ENCODE results near the gene KCNMA1.

Gene KCNMA1

GRCh38 chr10:76970711-76971519 is 666.7 kb downstream of the KCNMA1 start:
- H3K9me3 ChIP-seq (ENCODE audit: control insufficient read depth, insufficient read depth, low read length) = no peaks in the 10 kb centered on the region
- 0 out of 2 replicates have a peak, but pooled peaks cover 2% of the 10 kb centered on the region for H3K4me1 ChIP-seq (ENCODE audit: insufficient read depth, low read length)
- H3K9ac ChIP-seq (ENCODE audit: low read depth, low read length) = no peak overlapping the region
- no peaks in the 10 kb centered on the region for H3K36me3 ChIP-seq (ENCODE audit: insufficient read depth, low read length)

- H3K36me3 ChIP-seq (ENCODE audit: insufficient read depth, low read length) = no peaks in the 10 kb centered on the region
- no peaks in the 10 kb centered on the region for H3K9me3 ChIP-seq (ENCODE audit: control insufficient read depth, insufficient read depth, low read length)
- no peak overlapping the region for H3K9ac ChIP-seq (ENCODE audit: low read depth, low read length)
- 0 out of 2 replicates have a peak, but pooled peaks cover 2% of the 10 kb centered on the region for H3K4me1 ChIP-seq (ENCODE audit: insufficient read depth, low read length)
These were observed 668.2 kb downstream of the KCNMA1 start for GRCh38 chr10:76969366-76969948.

GRCh38 chr10:76968483-76968882 is 669.1 kb downstream of the KCNMA1 start:
- H3K36me3 ChIP-seq (ENCODE audit: insufficient read depth, low read length) = no peaks in the 10 kb centered on the region
- H3K4me1 ChIP-seq (ENCODE audit: insufficient read depth, low read length) = 0 out of 2 replicates have a peak, but pooled peaks cover 2% of the 10 kb centered on the region
- no peaks in the 10 kb centered on the region for H3K9me3 ChIP-seq (ENCODE audit: control insufficient read depth, insufficient read depth, low read length)
- H3K9ac ChIP-seq (ENCODE audit: low read depth, low read length) = no peak overlapping the region

GRCh38 chr10:76962851-76963250 is 674.8 kb downstream of the KCNMA1 start:
- Histone ChIP-seq H3K9ac (ENCODE audit: low read depth, low read length) (no peak overlapping the region), H3K36me3 (ENCODE audit: insufficient read depth, low read length) (no peaks in the 10 kb centered on the region), H3K9me3 (ENCODE audit: control insufficient read depth, insufficient read depth, low read length) (no peaks in the 10 kb centered on the region; the same call in 1 of the 2 replicates), H3K4me1 (ENCODE audit: insufficient read depth, low read length) (no peaks in the 10 kb centered on the region)

GRCh38 chr10:76961841-76962240 is 675.8 kb downstream of the KCNMA1 start:
- Histone ChIP-seq H3K9me3 (ENCODE audit: control insufficient read depth, insufficient read depth, low read length) (no peaks in the 10 kb centered on the region; the same call in 1 of the 2 replicates), H3K4me1 (ENCODE audit: insufficient read depth, low read length) (no peaks in the 10 kb centered on the region), H3K36me3 (ENCODE audit: insufficient read depth, low read length) (no peaks in the 10 kb centered on the region), H3K9ac (ENCODE audit: low read depth, low read length) (no peak overlapping the region)

- Histone ChIP-seq H3K9ac (ENCODE audit: low read depth, low read length) (no peak overlapping the region), H3K36me3 (ENCODE audit: insufficient read depth, low read length) (no peaks in the 10 kb centered on the region)
These were observed 678.5 kb downstream of the KCNMA1 start for GRCh38 chr10:76959111-76959510.

GRCh38 chr10:76954838-76955237 is 682.8 kb downstream of the KCNMA1 start:
- H3K9me3 ChIP-seq (ENCODE audit: control insufficient read depth, insufficient read depth, low read length) = no peaks in the 10 kb centered on the region
- no peak overlapping the region for H3K9ac ChIP-seq (ENCODE audit: low read depth, low read length)
- H3K36me3 ChIP-seq (ENCODE audit: insufficient read depth, low read length) = no peaks in the 10 kb centered on the region
- H3K4me1 ChIP-seq (ENCODE audit: insufficient read depth, low read length) = no peaks in the 10 kb centered on the region

More at GRCh38 chr10:76959111-76959510, 678.5 kb downstream of the KCNMA1 start:
- Histone ChIP-seq H3K9me3 (ENCODE audit: control insufficient read depth, insufficient read depth, low read length) (no peaks in the 10 kb centered on the region; the same call in 1 of the 2 replicates), H3K4me1 (ENCODE audit: insufficient read depth, low read length) (no peaks in the 10 kb centered on the region)

GRCh38 chr10:76950354-76950753 is 687.3 kb downstream of the KCNMA1 start:
- Histone ChIP-seq H3K36me3 (ENCODE audit: insufficient read depth, low read length) (no peaks in the 10 kb centered on the region), H3K9me3 (ENCODE audit: control insufficient read depth, insufficient read depth, low read length) (no peaks in the 10 kb centered on the region), H3K9ac (ENCODE audit: low read depth, low read length) (no peak overlapping the region), H3K4me1 (ENCODE audit: insufficient read depth, low read length) (no peaks in the 10 kb centered on the region)

GRCh38 chr10:76946270-76946669 is 691.3 kb downstream of the KCNMA1 start:
- Histone ChIP-seq H3K9me3 (ENCODE audit: control insufficient read depth, insufficient read depth, low read length) (no peaks in the 10 kb centered on the region), H3K4me1 (ENCODE audit: insufficient read depth, low read length) (no peaks in the 10 kb centered on the region), H3K36me3 (ENCODE audit: insufficient read depth, low read length) (no peaks in the 10 kb centered on the region), H3K9ac (ENCODE audit: low read depth, low read length) (no peak overlapping the region)

- H3K9ac ChIP-seq (ENCODE audit: low read depth, low read length) = no peak overlapping the region
- H3K4me1 ChIP-seq (ENCODE audit: insufficient read depth, low read length) = no peaks in the 10 kb centered on the region
- no peaks in the 10 kb centered on the region for H3K9me3 ChIP-seq (ENCODE audit: control insufficient read depth, insufficient read depth, low read length)
- H3K36me3 ChIP-seq (ENCODE audit: insufficient read depth, low read length) = no peaks in the 10 kb centered on the region
These were observed 692.4 kb downstream of the KCNMA1 start for GRCh38 chr10:76945166-76945565.

GRCh38 chr10:76944640-76945039 is 693.0 kb downstream of the KCNMA1 start:
- Histone ChIP-seq H3K4me1 (ENCODE audit: insufficient read depth, low read length) (no peaks in the 10 kb centered on the region), H3K9ac (ENCODE audit: low read depth, low read length) (no peak overlapping the region), H3K9me3 (ENCODE audit: control insufficient read depth, insufficient read depth, low read length) (no peaks in the 10 kb centered on the region), H3K36me3 (ENCODE audit: insufficient read depth, low read length) (no peaks in the 10 kb centered on the region)

- H3K36me3 ChIP-seq (ENCODE audit: insufficient read depth, low read length) = no peaks in the 10 kb centered on the region
- H3K4me1 ChIP-seq (ENCODE audit: insufficient read depth, low read length) = no peaks in the 10 kb centered on the region
- no peaks in the 10 kb centered on the region for H3K9me3 ChIP-seq (ENCODE audit: control insufficient read depth, insufficient read depth, low read length)
- no peak overlapping the region for H3K9ac ChIP-seq (ENCODE audit: low read depth, low read length)
These were observed 694.8 kb downstream of the KCNMA1 start for GRCh38 chr10:76942628-76943416.

- H3K36me3 ChIP-seq (ENCODE audit: insufficient read depth, low read length) = no peaks in the 10 kb centered on the region
- no peaks in the 10 kb centered on the region for H3K4me1 ChIP-seq (ENCODE audit: insufficient read depth, low read length)
- no peaks in the 10 kb centered on the region for H3K9me3 ChIP-seq (ENCODE audit: control insufficient read depth, insufficient read depth, low read length)
- H3K9ac ChIP-seq (ENCODE audit: low read depth, low read length) = no peak overlapping the region
These were observed 697.6 kb downstream of the KCNMA1 start for GRCh38 chr10:76939933-76940468.

- H3K36me3 ChIP-seq (ENCODE audit: insufficient read depth, low read length) = no peaks in the 10 kb centered on the region
- H3K9ac ChIP-seq (ENCODE audit: low read depth, low read length) = no peak overlapping the region
- no peaks in the 10 kb centered on the region for H3K4me1 ChIP-seq (ENCODE audit: insufficient read depth, low read length)
- no peaks in the 10 kb centered on the region for H3K9me3 ChIP-seq (ENCODE audit: control insufficient read depth, insufficient read depth, low read length)
These were observed 700.4 kb downstream of the KCNMA1 start for GRCh38 chr10:76937181-76937600.
